Stimulated activated effector memory CD8-positive, alpha-beta T cell treated with anti-CD3 and anti-CD28 coated beads, Interleukin-12 subunit alpha, Interleukin-12 subunit beta, amount 100 ng/mL, for 72 hours (primary cell): Measurements from ENCODE around the gene TLNRD1.

Source experiments
- ATAC-seq: fragments of 150-1000 bp; cut with Tn5 transposase; 2 replicates; pipeline ENCODE4 v1.10.0; 2021
- DNase-seq, 2 donors: peaks; one replicate each; pipeline ENCODE4 v3.0.0; 2021 to 2022; ENCODE audit warnings: low spot score in 2 of 2
- H3K27ac Mint-ChIP-seq: one replicate; pipeline ENCODE4 v1.8.0; 2022; ENCODE audit warnings: mild to moderate bottlenecking, mixed read lengths
- H3K36me3 Mint-ChIP-seq: one replicate; pipeline ENCODE4 v1.8.0; 2022; ENCODE audit warnings: mild to moderate bottlenecking, mixed read lengths
- H3K4me1 Mint-ChIP-seq: one replicate; pipeline ENCODE4 v1.8.0; 2022; ENCODE audit warnings: mixed read lengths
- H3K4me3 Mint-ChIP-seq: one replicate; pipeline ENCODE4 v1.8.0; 2022; ENCODE audit warnings: mild to moderate bottlenecking, mixed read lengths
- H3K9me3 Mint-ChIP-seq: one replicate; pipeline ENCODE4 v1.8.0; 2022; ENCODE audit warnings: mixed read lengths

The TLNRD1 gene

DNA sequence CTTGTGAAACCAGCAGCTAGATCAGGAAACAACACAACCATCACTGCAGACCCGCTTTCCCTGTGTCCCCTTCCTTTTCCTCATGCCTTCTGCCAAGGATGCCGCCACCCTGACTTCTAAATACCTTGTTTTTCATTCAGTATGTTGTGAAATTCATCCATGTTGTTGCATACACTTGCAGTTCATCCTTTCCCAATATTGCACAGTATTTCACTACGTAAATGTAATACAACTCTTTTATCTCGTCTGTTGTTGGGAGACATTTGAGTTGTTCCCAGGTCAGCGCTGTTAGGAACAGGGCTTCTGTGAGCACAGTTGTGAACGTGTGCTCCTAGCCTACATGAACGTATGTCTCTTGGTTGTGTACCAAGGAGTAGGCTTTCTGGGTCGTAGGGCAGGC is 24.2 kb downstream of the TLNRD1 start:
- no peak for ATAC-seq
- Mint-ChIP-seq H3K27ac (peak overlapping the region; percentile 98), H3K4me1 (peaks cover 59% of the 10 kb centered on the region), H3K4me3 (no peak overlapping the region), H3K9me3 (peaks cover 7% of the 10 kb centered on the region), H3K36me3 (peaks cover 6% of the 10 kb centered on the region)
- DNase-seq, result no peak

DNA sequence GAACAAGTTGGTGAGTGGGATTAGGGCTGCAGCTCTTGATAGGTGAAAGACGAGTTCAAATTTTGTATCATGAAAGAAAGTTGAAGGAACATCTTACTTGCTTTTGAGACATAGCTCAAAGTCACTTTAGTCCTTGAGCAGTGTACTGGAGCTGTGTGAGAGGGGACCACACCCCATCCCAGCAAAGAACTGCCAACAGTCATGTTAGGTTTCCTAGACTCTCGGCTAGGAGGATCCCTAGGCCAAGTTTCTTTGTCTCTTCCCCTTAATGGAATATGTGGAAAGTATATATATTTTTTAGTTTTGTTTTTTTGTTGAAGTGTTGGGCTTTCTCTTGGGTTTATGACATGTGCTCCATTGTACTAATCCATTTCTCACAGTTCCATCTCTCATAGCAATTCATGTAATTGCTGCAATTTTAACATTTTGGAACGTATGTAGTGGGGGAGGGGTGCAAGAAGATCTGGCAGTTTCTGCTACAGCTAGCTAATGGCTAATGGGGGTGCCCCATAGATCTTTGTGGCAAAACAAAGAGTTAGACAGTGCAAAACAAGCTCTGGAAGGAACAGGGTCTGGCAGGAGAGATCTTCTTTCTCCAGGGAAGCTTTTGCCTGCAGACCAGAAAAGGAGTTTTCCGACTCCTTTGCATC is 25.1 kb downstream of the TLNRD1 start:
- Mint-ChIP-seq H3K4me3 (no peak overlapping the region), H3K9me3 (peaks cover 11% of the 10 kb centered on the region), H3K27ac (peak overlapping the region; percentile 98), H3K36me3 (peaks cover 6% of the 10 kb centered on the region), H3K4me1 (peaks cover 57% of the 10 kb centered on the region)
- DNase-seq (no peak), ATAC-seq (no peak)

DNA sequence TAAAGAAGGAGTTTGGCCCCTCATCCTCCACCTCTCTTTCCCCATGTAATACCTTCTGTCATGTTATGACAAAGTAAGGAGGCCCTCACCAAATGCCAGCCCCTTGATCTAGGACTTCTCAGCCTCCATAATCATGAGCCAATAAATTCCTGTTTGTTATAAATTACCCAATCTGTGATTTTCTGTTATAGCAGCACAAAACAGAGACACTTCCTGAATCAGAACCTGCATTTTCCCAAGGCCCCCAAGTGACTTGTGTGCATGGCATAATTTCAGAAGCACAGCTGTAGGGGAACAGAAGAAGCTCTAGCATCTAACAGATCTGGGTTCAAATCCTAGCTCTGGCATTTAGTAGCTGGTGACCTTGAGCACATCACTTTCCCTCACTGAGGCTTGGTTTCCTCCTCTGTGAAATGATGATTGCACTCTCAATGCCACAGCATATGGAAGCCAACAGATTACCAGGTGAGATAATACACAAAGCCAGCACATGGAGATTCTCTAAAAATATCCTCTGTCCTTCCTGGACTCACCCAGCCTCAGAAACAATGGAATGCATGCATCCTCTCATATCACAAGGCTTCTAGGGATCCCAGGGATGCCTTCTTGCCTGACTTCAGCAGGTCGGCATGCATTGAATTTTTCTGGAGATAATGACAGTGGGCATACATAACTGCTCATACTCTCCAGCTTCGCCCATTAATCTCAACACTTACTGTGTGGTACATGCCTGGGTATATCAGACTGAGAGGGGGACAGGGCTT is 26.3 kb downstream of the TLNRD1 start:
- ATAC-seq, result no peak
- Mint-ChIP-seq H3K9me3 (peaks cover 15% of the 10 kb centered on the region), H3K4me3 (no peak overlapping the region), H3K27ac (no peak overlapping the region), H3K4me1 (peaks cover 62% of the 10 kb centered on the region), H3K36me3 (peaks cover 6% of the 10 kb centered on the region)
- DNase-seq, result no peak

DNA sequence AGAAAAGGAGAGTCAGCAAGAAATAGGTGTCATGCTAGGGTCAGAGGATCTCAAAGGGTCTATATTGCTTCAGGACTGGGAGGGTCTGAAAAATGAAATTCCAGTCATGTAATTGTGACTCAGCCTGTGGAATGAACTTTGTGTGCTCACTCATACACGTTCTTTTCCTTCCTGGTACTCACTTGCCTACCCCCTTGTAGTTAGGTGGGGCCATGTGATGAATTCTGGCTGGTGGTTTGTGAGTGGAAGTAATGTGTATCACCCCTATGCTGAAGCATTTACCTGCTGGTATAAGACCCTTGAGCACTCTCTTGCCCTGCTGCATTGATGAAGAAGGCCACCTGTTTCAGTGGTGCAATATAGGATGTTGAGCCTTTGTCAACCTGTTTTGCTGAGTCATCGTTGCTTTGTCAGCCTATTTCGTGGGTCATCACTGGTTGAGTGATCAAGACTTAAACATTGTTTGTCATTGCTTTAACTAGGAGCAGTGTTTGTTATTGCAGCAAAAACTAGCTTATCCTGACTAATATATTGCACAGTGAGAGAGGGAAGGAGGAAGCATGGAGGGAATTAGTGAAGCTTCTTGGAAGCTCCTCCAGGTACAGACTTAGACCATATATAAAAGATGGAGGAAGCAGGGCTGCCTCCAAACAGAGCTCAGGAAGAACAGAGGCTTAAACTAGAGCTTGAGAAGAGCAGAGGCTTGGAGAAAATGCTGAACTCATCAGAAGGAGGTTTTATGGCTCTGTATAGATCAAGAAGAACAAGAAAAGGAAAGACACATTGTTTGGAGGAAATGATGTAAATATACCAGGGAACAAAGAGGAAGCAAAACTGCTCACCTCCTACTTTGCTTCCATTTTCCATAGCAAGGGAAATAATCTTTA is 28.9 kb downstream of the TLNRD1 start:
- DNase-seq (no peak), ATAC-seq (no peak)
- H3K36me3 Mint-ChIP-seq, result no peaks in the 10 kb centered on the region
- peaks cover 42% of the 10 kb centered on the region for H3K4me1 Mint-ChIP-seq
- no peak overlapping the region for H3K4me3 Mint-ChIP-seq
- H3K9me3 Mint-ChIP-seq, result peaks cover 12% of the 10 kb centered on the region
- H3K27ac Mint-ChIP-seq, result peak overlapping the region; percentile 30

DNA sequence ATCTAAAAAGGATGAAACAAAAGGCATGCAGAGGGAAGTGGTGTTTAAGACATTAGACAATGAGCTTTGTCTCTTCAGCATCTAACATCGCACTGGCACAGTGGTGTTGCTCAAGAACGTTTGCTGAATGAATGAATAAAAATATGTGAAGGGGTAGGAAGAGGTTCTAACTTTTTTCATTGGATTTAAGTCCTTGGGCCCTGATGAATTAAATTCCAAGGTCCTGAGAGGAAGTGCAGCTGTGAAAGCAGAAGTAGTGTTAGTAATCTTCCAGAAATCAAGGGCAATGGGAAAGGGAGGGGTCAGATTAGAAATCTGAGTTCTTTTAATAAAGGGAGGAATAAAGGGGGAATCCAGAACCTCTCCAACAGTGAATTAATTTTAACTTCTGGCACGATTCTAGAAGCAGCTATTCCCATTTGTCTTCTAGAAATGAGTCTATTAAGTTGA is 29.6 kb downstream of the TLNRD1 start:
- DNase-seq, result no peak
- Mint-ChIP-seq H3K27ac (peak overlapping the region; percentile 30), H3K36me3 (no peaks in the 10 kb centered on the region), H3K9me3 (peaks cover 12% of the 10 kb centered on the region), H3K4me1 (peaks cover 35% of the 10 kb centered on the region), H3K4me3 (no peak overlapping the region)
- no peak for ATAC-seq

DNA sequence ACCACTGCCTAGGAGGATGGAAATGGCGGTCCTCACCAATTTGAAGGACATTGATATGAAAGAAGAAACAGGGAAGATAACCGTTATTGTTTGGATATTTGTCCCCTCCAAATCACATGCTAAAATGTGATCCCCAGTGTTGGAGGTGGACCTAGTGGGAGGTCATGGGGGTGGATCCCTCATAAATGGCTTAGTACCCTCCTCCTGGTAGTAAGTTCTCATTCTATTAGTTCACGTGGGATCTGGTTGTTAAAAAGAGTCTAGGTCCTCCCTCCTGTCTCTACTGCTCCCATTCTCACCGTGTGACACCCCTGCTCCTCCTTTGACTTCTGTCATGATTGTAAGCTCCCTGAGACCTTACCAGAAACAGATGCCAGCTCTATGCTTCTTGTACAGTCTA is 30.5 kb downstream of the TLNRD1 start:
- DNase-seq (no peak), ATAC-seq (no peak)
- no peak overlapping the region for H3K4me3 Mint-ChIP-seq

DNA sequence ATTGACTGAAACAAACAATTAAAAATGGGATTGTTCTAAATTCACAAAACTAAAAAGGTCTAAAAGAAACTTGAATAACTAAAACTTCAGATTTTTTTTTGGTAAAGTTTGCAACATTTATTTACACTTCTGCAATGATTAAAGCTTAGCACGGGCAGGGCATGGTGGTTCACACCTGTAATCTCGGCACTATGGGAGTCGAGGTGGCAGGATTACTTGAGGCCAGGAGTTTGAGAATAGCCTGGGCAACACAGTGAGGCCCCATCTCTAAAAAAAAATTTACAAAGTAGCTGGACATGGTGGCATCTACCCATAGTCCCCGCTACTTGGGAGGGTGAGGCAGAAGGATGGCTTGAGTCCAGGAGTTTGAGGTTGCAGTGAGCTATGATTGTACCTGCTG is 31.6 kb downstream of the TLNRD1 start:
- Mint-ChIP-seq H3K27ac (no peak overlapping the region), H3K36me3 (no peaks in the 10 kb centered on the region)

More for the DNA sequence above, 30.5 kb downstream of the TLNRD1 start:
- Mint-ChIP-seq H3K27ac (peak overlapping the region; percentile 7), H3K36me3 (no peaks in the 10 kb centered on the region), H3K4me1 (peaks cover 30% of the 10 kb centered on the region), H3K9me3 (peaks cover 12% of the 10 kb centered on the region)

DNA sequence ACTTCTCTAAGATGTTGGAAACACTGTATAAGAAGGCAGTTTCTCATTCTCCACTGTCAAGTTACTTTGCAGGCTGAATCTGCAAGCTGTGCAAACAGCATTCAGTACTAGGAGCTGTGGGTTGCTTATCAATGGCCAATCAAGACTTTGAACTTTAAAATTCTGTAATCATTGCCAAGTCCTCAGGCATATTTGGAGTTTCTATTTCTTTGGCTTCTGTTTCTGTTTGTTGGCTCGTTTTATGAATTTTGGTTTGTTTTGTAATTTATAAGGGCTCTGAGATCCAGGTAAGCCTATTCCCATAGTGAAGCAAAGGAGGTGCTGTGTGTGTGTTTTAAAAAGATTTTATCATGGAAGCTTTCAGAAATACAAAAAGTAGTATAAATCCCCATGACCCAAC is 32.1 kb downstream of the TLNRD1 start:
- H3K4me3 Mint-ChIP-seq, result no peak overlapping the region
- H3K27ac Mint-ChIP-seq, result no peak overlapping the region
- ATAC-seq (no peak), DNase-seq (no peak)
- no peaks in the 10 kb centered on the region for H3K36me3 Mint-ChIP-seq
- H3K4me1 Mint-ChIP-seq, result peaks cover 21% of the 10 kb centered on the region
- H3K9me3 Mint-ChIP-seq, result peaks cover 12% of the 10 kb centered on the region

More for the DNA sequence above, 31.6 kb downstream of the TLNRD1 start:
- no peak overlapping the region for H3K4me3 Mint-ChIP-seq
- ATAC-seq, result no peak
- DNase-seq, result no peak
- H3K9me3 Mint-ChIP-seq, result peaks cover 12% of the 10 kb centered on the region
- H3K4me1 Mint-ChIP-seq, result peaks cover 21% of the 10 kb centered on the region

DNA sequence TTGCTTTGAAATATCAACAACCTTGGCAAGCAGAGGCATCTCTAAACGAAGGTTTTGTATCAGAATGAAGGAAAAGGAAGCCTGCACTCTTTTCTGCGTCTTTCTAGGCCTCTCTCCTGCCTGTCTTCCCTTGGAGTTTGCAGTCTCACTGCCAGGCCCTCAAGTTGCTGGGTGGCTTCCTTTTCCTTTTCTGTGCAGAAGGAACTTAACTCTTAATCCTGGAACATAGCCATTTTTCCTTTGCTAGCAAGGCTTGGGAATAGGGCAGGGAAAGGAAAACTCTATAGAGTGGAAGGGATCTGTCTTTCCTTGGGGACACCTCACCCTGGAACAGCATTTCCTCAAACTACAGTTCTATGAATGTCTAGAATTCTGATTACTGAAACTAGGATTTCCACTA is 32.8 kb downstream of the TLNRD1 start:
- H3K36me3 Mint-ChIP-seq, result no peaks in the 10 kb centered on the region
- no peak overlapping the region for H3K27ac Mint-ChIP-seq
- peaks cover 12% of the 10 kb centered on the region for H3K9me3 Mint-ChIP-seq
- H3K4me3 Mint-ChIP-seq, result no peak overlapping the region
- ATAC-seq, result no peak
- no peak for DNase-seq
- H3K4me1 Mint-ChIP-seq, result peaks cover 21% of the 10 kb centered on the region

DNA sequence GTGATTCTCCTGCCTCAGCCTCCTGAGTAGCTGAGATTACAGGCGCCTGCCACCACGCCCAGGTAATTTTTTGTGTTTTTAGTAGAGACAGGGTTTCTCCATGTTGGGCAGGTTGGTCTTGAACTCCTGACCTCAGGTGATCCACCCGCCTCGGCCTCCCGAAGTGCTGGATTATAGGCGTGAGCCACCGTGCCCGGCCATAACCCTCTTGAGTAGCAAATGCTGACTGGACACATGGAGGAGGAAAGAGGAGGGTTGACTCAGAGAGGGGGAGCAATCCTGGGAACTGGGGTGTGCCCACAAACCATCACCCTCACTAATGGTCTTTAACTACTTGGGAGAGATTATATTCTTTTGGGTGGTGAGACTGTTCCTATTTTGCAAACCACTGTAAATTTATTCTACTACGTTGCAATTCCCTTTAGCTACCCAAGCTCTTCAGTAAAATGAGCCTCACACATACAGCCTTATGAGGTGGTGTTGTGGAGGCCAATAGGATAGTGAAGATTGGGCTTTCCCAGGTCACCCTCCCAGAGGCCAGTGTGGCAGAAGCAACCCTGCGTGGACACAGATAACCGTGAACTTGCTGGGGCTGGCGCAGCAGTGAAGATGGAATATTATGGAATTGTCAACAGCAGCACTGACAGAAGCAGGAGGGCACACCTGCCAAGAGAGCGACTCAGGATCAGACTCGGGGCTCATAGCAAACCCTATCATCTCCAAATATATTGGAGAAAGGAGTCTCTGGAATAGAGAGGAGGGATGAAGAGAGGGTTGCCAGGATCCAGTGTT is 37.4 kb downstream of the TLNRD1 start:
- no peaks in the 10 kb centered on the region for H3K36me3 Mint-ChIP-seq
- H3K27ac Mint-ChIP-seq, result no peak overlapping the region
- DNase-seq (no peak), ATAC-seq (no peak)
- no peak overlapping the region for H3K4me3 Mint-ChIP-seq
- peaks cover 8% of the 10 kb centered on the region for H3K4me1 Mint-ChIP-seq
- H3K9me3 Mint-ChIP-seq, result no peaks in the 10 kb centered on the region

DNA sequence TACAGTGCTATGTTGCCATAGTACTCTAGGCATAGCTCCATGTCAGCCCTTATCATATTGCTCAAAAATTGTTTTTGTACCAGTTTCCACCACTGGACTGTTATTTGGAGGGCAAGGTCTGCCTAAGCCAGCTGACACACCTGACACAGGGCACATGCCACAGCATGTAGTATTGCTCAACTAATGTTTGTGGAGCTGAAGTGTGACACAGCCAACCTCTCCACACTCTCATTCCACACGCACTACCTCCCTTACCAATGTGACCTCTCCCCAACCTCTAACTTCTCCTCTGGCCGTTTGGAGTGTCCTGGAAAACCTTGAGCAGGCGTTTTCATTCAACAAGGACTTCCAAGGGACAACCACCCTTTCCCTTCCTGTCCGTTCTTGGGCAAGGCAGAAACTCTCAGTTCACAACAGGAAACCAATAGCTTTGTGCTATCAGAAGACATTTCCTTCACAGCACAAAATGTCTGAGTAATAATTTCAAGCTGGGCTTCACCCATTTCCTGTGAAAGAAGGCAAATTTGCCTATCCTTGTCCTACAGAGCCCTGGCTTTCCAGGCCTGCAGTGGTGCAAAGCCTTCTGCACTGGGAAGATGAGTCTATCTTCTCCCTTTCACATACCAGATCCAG is 38.4 kb downstream of the TLNRD1 start:
- H3K4me1 Mint-ChIP-seq, result peaks cover 8% of the 10 kb centered on the region
- H3K27ac Mint-ChIP-seq, result peak overlapping the region; percentile 60
- H3K4me3 Mint-ChIP-seq, result peak overlapping the region; percentile 8
- no peaks in the 10 kb centered on the region for H3K9me3 Mint-ChIP-seq
- DNase-seq, result no peak
- no peaks in the 10 kb centered on the region for H3K36me3 Mint-ChIP-seq
- ATAC-seq, result peak; percentile 61

DNA sequence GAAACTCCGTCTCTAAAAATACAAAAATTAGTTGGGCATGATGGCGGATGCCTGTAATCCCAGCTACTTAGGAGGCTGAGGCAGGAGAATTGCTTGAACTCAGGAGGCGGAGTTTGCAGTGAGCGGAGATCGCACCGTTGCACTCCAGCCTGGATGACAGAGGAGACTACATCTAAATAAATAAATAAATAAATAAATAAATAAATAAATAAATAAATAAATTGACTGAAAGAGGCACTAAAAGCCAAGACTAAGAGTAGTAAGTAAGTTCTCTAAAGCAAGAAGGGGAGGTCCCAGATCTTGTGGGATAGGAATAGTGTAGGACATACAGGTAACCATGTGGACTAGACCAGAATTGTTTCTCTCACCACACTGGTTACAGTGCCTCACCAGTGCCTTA is 40.0 kb downstream of the TLNRD1 start:
- H3K36me3 Mint-ChIP-seq, result no peaks in the 10 kb centered on the region
- H3K4me3 Mint-ChIP-seq, result no peak overlapping the region
- H3K9me3 Mint-ChIP-seq, result peaks cover 2% of the 10 kb centered on the region
- DNase-seq (no peak), ATAC-seq (no peak)
- no peak overlapping the region for H3K27ac Mint-ChIP-seq
- H3K4me1 Mint-ChIP-seq, result peaks cover 10% of the 10 kb centered on the region

DNA sequence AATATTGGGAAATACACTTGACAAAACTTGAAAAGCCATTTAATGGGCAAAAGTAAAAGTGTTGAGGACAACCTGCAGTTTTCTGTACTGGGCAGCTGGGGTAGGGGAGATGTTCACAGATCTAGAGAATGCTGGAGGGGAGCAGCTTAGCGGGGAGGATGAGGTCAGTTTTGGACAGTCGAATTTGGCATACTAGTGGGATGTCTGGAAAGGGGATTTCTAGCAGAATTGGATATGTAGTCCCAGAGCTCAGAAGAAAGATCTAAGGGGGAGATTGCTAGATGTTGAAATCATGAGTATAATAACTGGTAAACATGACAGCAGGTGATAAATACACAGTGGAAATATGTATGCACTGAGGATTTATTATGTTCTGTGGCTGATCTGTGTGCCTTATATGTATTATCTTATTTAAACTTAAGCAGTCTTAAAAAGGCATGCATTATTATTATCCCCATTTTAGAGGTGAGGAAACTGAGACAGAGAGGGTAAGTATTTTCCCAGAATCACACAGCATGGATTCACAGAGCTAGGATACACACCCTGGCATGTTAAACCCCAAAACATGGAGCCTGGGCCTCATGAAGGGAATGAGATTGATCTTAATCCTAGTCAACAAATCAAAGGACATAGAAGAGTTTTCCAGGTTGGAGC is 42.7 kb downstream of the TLNRD1 start:
- Mint-ChIP-seq H3K4me3 (no peak overlapping the region), H3K9me3 (peaks cover 8% of the 10 kb centered on the region), H3K36me3 (no peaks in the 10 kb centered on the region), H3K27ac (no peak overlapping the region), H3K4me1 (peaks cover 14% of the 10 kb centered on the region)
- ATAC-seq (no peak), DNase-seq (no peak)

DNA sequence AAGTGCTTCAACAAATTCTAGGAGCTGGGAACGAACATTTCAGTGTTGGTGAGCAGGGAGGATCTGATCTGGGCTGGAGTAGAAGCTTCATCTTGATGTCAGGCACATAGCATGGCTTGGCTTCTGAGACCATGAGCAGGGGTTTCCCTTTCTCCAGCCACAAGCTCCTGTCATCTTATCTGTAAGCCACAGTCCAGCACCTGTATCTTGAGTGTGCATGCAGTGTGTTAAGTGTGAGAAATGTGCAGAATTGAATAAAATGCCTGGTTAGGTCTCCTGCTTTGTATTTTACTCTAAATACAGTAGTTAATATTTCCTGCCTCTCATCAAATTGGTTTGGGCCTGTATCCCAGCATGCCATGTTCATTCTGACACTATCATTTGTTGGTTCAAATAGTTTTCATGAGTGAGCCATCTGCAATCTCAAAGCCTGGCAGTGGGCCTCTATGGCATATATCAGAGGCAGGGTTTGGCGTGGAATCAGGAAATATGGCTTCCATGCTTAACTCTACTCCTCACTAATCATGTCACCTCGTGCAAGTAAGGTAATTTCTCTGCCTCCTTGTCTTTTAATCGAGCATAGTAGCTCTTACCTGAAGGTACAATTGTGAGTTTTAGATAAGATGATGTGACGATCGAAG is 43.3 kb downstream of the TLNRD1 start:
- ATAC-seq (peak; percentile 48), DNase-seq (no peak)
- peaks cover 8% of the 10 kb centered on the region for H3K9me3 Mint-ChIP-seq
- H3K36me3 Mint-ChIP-seq, result no peaks in the 10 kb centered on the region
- no peak overlapping the region for H3K27ac Mint-ChIP-seq
- H3K4me3 Mint-ChIP-seq, result no peak overlapping the region
- peaks cover 11% of the 10 kb centered on the region for H3K4me1 Mint-ChIP-seq
